ENCODE results near the gene CLEC16A. TPM values are rescaled to one million over a fixed set of nuclear protein-coding genes. Genes with fewer than 3 reads are reported as not detected.

Gene CLEC16A
- total RNA-seq, 1 donor from 2014 or later, result 15.8 TPM

DNA sequence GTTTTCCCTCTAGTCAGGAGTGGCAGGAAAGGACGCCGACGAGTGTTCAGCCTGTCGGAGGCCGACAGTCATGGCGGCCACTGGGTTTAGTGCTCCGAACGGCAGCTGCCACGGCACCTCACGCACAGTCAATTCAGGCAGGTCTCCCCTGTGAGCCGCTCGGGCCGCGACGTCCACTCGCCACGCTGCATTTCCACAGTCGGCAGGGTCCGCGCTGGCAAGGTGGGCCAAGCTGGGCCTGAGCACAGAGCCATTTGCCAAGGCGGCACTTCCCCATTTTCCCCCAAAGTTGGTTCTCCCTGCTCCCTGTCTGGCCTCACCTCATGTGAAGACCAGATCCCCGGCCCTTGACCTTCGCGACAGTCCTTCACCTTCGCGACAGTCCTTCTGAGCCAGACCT, 229.8 kb downstream of the CLEC16A start:
- Histone ChIP-seq H3K4me3 (ENCODE audit: low read depth, low read length) (no peak overlapping the region), H3K27me3 (ENCODE audit: control insufficient read depth, insufficient read depth, low read length) (no peaks in the 10 kb centered on the region), H3K36me3 (ENCODE audit: control insufficient read depth, insufficient read depth, low read length) (peaks cover 4% of the 10 kb centered on the region)
- FAIRE-seq (no peak), DNase-seq (ENCODE audit: low read depth) (no peak)
- TF ChIP-seq, protein P1, sequence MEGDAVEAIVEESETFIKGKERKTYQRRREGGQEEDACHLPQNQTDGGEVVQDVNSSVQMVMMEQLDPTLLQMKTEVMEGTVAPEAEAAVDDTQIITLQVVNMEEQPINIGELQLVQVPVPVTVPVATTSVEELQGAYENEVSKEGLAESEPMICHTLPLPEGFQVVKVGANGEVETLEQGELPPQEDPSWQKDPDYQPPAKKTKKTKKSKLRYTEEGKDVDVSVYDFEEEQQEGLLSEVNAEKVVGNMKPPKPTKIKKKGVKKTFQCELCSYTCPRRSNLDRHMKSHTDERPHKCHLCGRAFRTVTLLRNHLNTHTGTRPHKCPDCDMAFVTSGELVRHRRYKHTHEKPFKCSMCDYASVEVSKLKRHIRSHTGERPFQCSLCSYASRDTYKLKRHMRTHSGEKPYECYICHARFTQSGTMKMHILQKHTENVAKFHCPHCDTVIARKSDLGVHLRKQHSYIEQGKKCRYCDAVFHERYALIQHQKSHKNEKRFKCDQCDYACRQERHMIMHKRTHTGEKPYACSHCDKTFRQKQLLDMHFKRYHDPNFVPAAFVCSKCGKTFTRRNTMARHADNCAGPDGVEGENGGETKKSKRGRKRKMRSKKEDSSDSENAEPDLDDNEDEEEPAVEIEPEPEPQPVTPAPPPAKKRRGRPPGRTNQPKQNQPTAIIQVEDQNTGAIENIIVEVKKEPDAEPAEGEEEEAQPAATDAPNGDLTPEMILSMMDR (IDR thresholded peaks at IDR 0.05; ENCODE audit: insufficient read depth, low read length, severe bottlenecking), result no peak

DNA sequence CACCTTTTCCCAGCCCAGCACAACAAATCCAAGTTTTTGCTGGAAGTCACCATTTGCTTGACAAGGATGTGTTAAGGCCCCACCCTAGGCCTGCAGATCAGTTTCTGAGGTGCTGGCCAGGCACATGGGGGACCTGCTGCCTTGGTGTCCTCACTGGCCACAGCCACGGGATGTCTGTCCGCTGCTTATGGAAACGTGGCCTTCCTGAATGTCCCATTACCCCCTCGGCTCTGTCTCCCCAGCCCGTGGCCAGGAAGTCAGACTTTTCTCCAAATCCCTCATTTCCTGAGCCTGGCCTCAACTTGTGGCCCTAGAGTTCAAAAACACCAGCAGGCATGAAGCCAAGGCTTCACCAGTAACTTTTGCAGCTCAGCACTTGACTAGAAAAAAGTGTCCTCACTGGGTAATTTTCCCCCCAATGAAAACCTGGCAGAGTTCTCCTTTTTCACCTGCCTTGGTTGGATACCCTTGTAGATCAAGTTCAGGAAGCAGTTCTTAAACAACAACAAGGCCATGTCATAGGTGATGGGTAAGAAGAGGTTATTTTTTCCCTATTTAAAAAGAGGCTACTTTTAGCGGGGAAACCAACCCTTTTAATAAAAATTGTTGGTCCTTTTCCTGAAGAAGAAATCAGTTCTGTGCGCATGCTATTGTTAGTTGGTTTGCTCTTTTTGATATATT, 230.9 kb downstream of the CLEC16A start:
- H3K4me3 ChIP-seq (ENCODE audit: low read depth, low read length), result no peak overlapping the region
- TF ChIP-seq, protein P1 (IDR thresholded peaks at IDR 0.05; ENCODE audit: insufficient read depth, low read length, severe bottlenecking), result no peak
- no peaks in the 10 kb centered on the region for H3K27me3 ChIP-seq (ENCODE audit: control insufficient read depth, insufficient read depth, low read length)
- peaks cover 8% of the 10 kb centered on the region for H3K36me3 ChIP-seq (ENCODE audit: control insufficient read depth, insufficient read depth, low read length)
- DNase-seq (ENCODE audit: low read depth), result no peak
- FAIRE-seq, result no peak

DNA sequence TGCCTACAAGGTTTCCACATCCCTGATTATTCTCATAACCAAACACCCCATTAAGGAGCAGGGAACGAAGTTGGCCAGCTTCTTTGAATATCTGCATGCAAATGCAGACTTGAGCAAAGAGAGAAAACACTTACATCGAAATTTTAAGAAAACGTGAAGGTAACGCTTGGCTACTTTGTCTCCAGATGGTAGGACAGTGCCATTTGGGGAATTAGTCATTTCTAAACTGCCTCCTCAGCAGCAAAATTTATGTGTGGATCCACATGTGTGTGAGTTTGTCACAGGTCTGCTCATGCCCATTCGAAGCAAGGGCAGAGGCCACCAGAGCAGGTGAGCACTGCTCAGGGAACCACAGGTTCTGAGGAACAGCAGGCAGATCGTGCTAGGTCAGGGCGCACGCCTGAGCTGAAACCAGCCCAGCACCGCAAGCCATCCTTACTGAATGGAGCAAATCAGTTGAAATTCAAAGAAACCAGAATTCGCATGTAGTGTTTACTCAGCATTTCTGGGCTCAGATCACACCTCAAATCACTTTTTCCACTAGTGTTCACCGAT, 231.5 kb downstream of the CLEC16A start:
- FAIRE-seq, result no peak
- Histone ChIP-seq H3K27me3 (ENCODE audit: control insufficient read depth, insufficient read depth, low read length) (no peaks in the 10 kb centered on the region), H3K36me3 (ENCODE audit: control insufficient read depth, insufficient read depth, low read length) (peaks cover 8% of the 10 kb centered on the region), H3K4me3 (ENCODE audit: low read depth, low read length) (no peak overlapping the region)
- DNase-seq (ENCODE audit: low read depth), result no peak
- TF ChIP-seq, protein P1 (IDR thresholded peaks at IDR 0.05; ENCODE audit: insufficient read depth, low read length, severe bottlenecking), result no peak

DNA sequence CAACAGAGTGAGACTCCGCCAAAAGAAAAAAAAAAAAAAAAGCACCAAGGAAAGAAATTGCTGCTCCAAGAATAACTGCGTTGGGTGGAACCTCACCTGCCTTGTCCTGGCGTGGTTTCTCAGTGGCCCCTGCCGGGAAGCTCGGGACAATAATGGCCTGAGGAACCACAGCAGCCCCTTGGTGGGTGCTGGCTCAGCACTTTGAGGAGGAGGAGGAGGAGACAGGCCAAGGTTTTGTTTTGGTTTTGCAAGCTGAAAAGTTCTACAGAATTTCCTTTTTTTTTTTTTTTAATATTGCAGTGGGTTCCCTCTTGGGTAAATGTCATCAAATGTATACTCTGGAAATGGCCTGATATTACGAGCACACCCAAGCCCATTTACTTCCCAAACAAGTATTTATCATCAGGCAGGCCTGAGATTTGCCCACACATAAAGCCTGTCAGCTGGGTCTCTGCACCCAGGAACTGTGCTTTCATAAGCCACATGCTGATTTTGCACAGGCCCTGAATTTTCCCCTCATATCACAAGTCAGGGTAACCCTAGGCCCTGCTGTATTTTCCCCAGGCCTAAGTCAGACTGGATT, 233.3 kb downstream of the CLEC16A start:
- Histone ChIP-seq H3K36me3 (ENCODE audit: control insufficient read depth, insufficient read depth, low read length) (peaks cover 8% of the 10 kb centered on the region), H3K4me3 (ENCODE audit: low read depth, low read length) (no peak overlapping the region), H3K27me3 (ENCODE audit: control insufficient read depth, insufficient read depth, low read length) (no peaks in the 10 kb centered on the region)
- DNase-seq (ENCODE audit: low read depth), result no peak
- no peak for FAIRE-seq
- TF ChIP-seq, protein P1 (IDR thresholded peaks at IDR 0.05; ENCODE audit: insufficient read depth, low read length, severe bottlenecking), result no peak

DNA sequence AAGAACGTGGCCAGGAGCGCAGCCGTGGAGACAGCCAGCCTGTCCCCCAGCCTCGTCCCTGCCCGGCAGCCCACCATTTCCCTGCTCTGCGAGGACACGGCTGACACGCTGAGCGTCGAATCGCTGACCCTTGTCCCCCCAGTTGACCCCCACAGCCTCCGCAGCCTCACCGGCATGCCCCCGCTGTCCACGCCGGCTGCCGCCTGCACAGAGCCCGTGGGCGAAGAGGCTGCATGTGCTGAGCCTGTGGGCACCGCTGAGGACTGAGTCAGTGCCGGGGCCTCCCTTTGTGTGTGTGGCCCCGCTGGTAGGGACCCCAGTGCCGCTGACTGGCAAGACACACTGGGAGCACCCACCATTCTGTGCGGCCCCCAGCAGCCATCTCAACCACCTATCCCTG, 234.1 kb downstream of the CLEC16A start:
- no peaks in the 10 kb centered on the region for H3K27me3 ChIP-seq (ENCODE audit: control insufficient read depth, insufficient read depth, low read length)
- TF ChIP-seq, protein P1 (IDR thresholded peaks at IDR 0.05; ENCODE audit: insufficient read depth, low read length, severe bottlenecking), result no peak
- no peak for FAIRE-seq
- H3K4me3 ChIP-seq (ENCODE audit: low read depth, low read length), result no peak overlapping the region
- H3K36me3 ChIP-seq (ENCODE audit: control insufficient read depth, insufficient read depth, low read length), result peaks cover 8% of the 10 kb centered on the region
- no peak for DNase-seq (ENCODE audit: low read depth)

Data from bronchial epithelial cell (primary cell).